Naive thymus-derived CD4-positive, alpha-beta T cell (primary cell): ENCODE results near the gene LRFN2. TPM values are rescaled to one million over a fixed set of nuclear protein-coding genes. Genes with fewer than 3 reads are reported as not detected.
A peak's percentile ranks its signal among the peaks of the same experiment; 100 is the strongest.

Experiments used
- ATAC-seq: fragments of 150-1000 bp; cut with Tn5 transposase; 2 replicates; pipeline ENCODE4 v1.10.0; 2021; ENCODE audit warnings: mild to moderate bottlenecking, moderate library complexity
- CTCF ChIA-PET: fragments of 350-600 bp; sonication (Branson Sonifier 250); formaldehyde crosslinking; loops from one replicate; lab custom pipeline; 2021; ENCODE audit warnings: antibody characterized with exemption; lab: Charles Lee
- POLR2A ChIA-PET: fragments of 350-600 bp; sonication (Branson Sonifier 250); formaldehyde crosslinking; loops from one replicate; lab custom pipeline; 2021; ENCODE audit warnings: antibody characterized with exemption, inconsistent platforms; lab: Charles Lee
- DNase-seq, 9 donors: peaks; one replicate each; pipeline versions ENCODE4 v3.0.0 to v3.0.0-alpha.2; 2020 to 2022; ENCODE audit warnings: mixed read lengths in 1 of 9
- H3K27ac ChIP-seq: one replicate; pipeline ENCODE4 v1.7.0; 2013; ENCODE audit warnings: mild to moderate bottlenecking, low read depth, low read length, moderate library complexity
- H3K27me3 ChIP-seq, 2 donors: one replicate each; pipeline ENCODE4 v1.7.0; 2013; ENCODE audit warnings: low read length in 2 of 2, mild to moderate bottlenecking in 2 of 2, moderate library complexity in 2 of 2; ENCODE audit not compliant: control insufficient read depth in 2 of 2, insufficient read depth in 2 of 2
- H3K36me3 ChIP-seq, 3 experiments: 1 replicate in 2 of 3; 2 replicates in 1 of 3; pipeline ENCODE4 v1.7.0; 2013; ENCODE audit warnings: low read length in 3 of 3, mild to moderate bottlenecking in 3 of 3, moderate library complexity in 1 of 3; ENCODE audit not compliant: insufficient read depth in 3 of 3, control insufficient read depth in 2 of 3
- H3K4me1 ChIP-seq, 2 donors: one replicate each; pipeline ENCODE4 v1.7.0; 2013; ENCODE audit warnings: low read length in 2 of 2, mild to moderate bottlenecking in 2 of 2, moderate library complexity in 1 of 2; ENCODE audit not compliant: control insufficient read depth in 2 of 2, insufficient read depth in 2 of 2
- H3K4me3 ChIP-seq: 2 replicates; pipeline ENCODE4 v1.7.0; 2013; ENCODE audit warnings: mild to moderate bottlenecking, low read length
- H3K9me3 ChIP-seq, 3 experiments: 1 replicate in 2 of 3; 2 replicates in 1 of 3; pipeline ENCODE4 v1.7.0; 2013; ENCODE audit warnings: low read length in 3 of 3; ENCODE audit not compliant: control insufficient read depth in 2 of 3
- H3K27ac Mint-ChIP-seq, 9 donors: one replicate each; pipeline ENCODE4 v1.8.0; 2020 to 2022; ENCODE audit warnings: mixed read lengths in 9 of 9, mild to moderate bottlenecking in 8 of 9, moderate library complexity in 5 of 9, inconsistent platforms in 2 of 9
- H3K27me3 Mint-ChIP-seq, 5 donors: one replicate each; pipeline ENCODE4 v1.8.0; 2021 to 2022; ENCODE audit warnings: mixed read lengths in 5 of 5, mild to moderate bottlenecking in 1 of 5
- H3K36me3 Mint-ChIP-seq, 5 donors: one replicate each; pipeline ENCODE4 v1.8.0; 2020 to 2022; ENCODE audit warnings: mixed read lengths in 5 of 5, mild to moderate bottlenecking in 3 of 5, inconsistent platforms in 1 of 5
- H3K4me1 Mint-ChIP-seq, 7 donors: one replicate each; pipeline ENCODE4 v1.8.0; 2020 to 2022; ENCODE audit warnings: mixed read lengths in 7 of 7, mild to moderate bottlenecking in 3 of 7, inconsistent platforms in 1 of 7
- H3K4me3 Mint-ChIP-seq, 10 donors: one replicate each; pipeline ENCODE4 v1.8.0; 2020 to 2022; ENCODE audit warnings: mild to moderate bottlenecking in 10 of 10, mixed read lengths in 10 of 10, moderate library complexity in 6 of 10, inconsistent platforms in 2 of 10
- H3K9me3 Mint-ChIP-seq, 11 donors: one replicate each; pipeline ENCODE4 v1.8.0; 2020 to 2022; ENCODE audit warnings: mixed read lengths in 11 of 11, mild to moderate bottlenecking in 4 of 11, inconsistent platforms in 1 of 11, moderate library complexity in 1 of 11
- intact Hi-C, 2 donors: fragments of 100-400 bp; cut with micrococcal nuclease; formaldehyde crosslinking; loops; one replicate each; pipeline ENCODE4 v1.15.1; 2023
- polyA plus RNA-seq, 2 donors: library from polyadenylated mRNA; unstranded; fragments of 300-500 nt; fragmentation: Illumina TruSeq; gene quantifications; one replicate each; pipeline ENCODE4 v1.2.3, GENCODE V29; 2021
- total RNA-seq, 6 experiments: library from RNA in 5 of 6; stranded (reverse) in 5 of 6; gene quantifications; 1 replicate in 5 of 6; 2 replicates in 1 of 6; pipeline ENCODE4 v1.2.3 and lab custom pipeline; 2021 to 2026

LRFN2 gene
- total and polyA plus RNA-seq, 7 experiments from 2014 or later, result 0.13 to 4.6 (median 0.43) TPM; not detected in 2

DNA sequence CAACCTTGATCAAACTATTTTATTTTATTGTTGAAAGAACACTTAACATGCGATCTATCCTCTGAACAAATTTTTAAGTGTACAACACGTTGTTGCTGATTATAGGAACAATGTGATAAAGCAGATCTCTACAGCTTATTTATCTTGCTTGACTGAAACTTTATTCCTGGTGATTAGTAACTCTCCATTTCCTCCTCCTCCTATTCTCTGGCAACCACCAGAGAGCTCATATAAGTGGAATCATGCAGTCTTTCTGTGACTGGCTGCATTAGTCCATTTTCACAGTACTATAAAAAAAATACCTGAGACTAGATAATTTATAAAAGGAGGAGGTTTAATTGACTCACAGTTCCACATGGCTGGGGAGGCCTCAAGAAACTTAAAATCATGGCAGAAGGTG, 218.1 kb downstream of the LRFN2 start:
- Histone ChIP-seq H3K36me3 (no peaks in the 10 kb centered on the region), H3K27me3 (no peaks in the 10 kb centered on the region), H3K4me3 (no peak overlapping the region), H3K27ac (no peak overlapping the region), H3K9me3 (peaks cover 0 to 3% (median 0%) of the 10 kb centered on the region in 3 experiments), H3K4me1 (peaks cover 0 to 12% of the 10 kb centered on the region in 2 donors)
- Mint-ChIP-seq H3K36me3 (peaks cover 0 to 52% (median 0%) of the 10 kb centered on the region in 5 donors), H3K27ac (peak overlapping the region in 1 of 9 donors; percentile 82), H3K4me1 (peaks cover 0 to 43% (median 7%) of the 10 kb centered on the region in 7 donors), H3K27me3 (peaks cover 0 to 6% (median 4%) of the 10 kb centered on the region in 5 donors), H3K9me3 (peaks cover 4 to 31% (median 9%) of the 10 kb centered on the region in 11 donors), H3K4me3 (peak overlapping the region in 1 of 10 donors; percentile 65)
- POLR2A ChIA-PET, result no interaction called here
- no peak for DNase-seq
- intact Hi-C loops, result no loop called here
- CTCF ChIA-PET, result no interaction called here
- no peak for ATAC-seq

DNA sequence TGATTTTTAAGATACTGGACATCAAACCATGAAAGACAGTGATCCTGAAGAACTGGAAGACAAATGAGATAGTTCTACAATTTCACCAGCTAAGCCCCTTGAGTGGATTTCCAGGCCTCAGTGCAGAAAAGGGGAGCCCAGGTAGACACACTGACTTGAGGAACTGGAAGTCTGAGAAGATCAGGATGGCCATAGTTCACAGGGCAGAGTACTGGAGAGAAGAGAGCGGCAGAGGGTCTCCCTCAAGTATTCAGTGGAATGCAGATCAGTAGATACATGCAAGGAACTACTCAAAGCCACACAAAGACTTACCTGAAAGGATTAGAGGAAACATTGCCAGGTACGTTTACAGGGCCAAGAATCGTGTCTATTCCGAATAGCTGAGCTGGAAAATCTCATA, 224.3 kb downstream of the LRFN2 start:
- no peak overlapping the region for H3K4me3 Mint-ChIP-seq

GRCh38 chr6:40359808-40360207, 227.4 kb downstream of the LRFN2 start:
- POLR2A ChIA-PET, result no interaction called here
- Mint-ChIP-seq H3K27me3 (peaks cover 0 to 30% (median 28%) of the 10 kb centered on the region in 5 donors), H3K9me3 (peaks cover 0 to 3% (median under 1%) of the 10 kb centered on the region in 11 donors), H3K27ac (no peak overlapping the region), H3K4me1 (peaks cover 0 to 18% (median 0%) of the 10 kb centered on the region in 7 donors), H3K36me3 (peaks cover 0 to 16% (median 0%) of the 10 kb centered on the region in 5 donors), H3K4me3 (no peak overlapping the region)
- CTCF ChIA-PET, result no interaction called here
- no peaks in the 10 kb centered on the region for H3K9me3 ChIP-seq
- no peak overlapping the region for H3K27ac ChIP-seq
- ATAC-seq (no peak), DNase-seq (no peak)
- no peaks in the 10 kb centered on the region for H3K4me1 ChIP-seq
- no peaks in the 10 kb centered on the region for H3K36me3 ChIP-seq
- H3K4me3 ChIP-seq, result no peak overlapping the region
- intact Hi-C loops, result loop anchor here in 1 of 2 donors (5.0 kb wide), 1 partner anchor 37 kb away; no protein-coding TSS in a partner anchor
- H3K27me3 ChIP-seq, result no peaks in the 10 kb centered on the region

More for the DNA sequence above, 224.3 kb downstream of the LRFN2 start:
- peaks cover 0 to 15% (median 8%) of the 10 kb centered on the region in 11 donors for H3K9me3 Mint-ChIP-seq
- ATAC-seq (no peak), DNase-seq (no peak)
- Histone ChIP-seq H3K4me1 (no peaks in the 10 kb centered on the region), H3K9me3 (peaks cover 0 to 3% (median 0%) of the 10 kb centered on the region in 3 experiments), H3K4me3 (no peak overlapping the region), H3K27me3 (no peaks in the 10 kb centered on the region), H3K27ac (no peak overlapping the region), H3K36me3 (no peaks in the 10 kb centered on the region)
- no peak overlapping the region for H3K27ac Mint-ChIP-seq
- ChIA-PET POLR2A (no interaction called here), CTCF (no interaction called here)
- intact Hi-C loops, result loop anchor here in 1 of 2 donors (5.0 kb wide), 1 partner anchor 34 kb away; no protein-coding TSS in a partner anchor
- peaks cover 0 to 34% (median 28%) of the 10 kb centered on the region in 5 donors for H3K27me3 Mint-ChIP-seq
- peaks cover 0 to 11% (median 0%) of the 10 kb centered on the region in 7 donors for H3K4me1 Mint-ChIP-seq
- peaks cover 0 to 34% (median 0%) of the 10 kb centered on the region in 5 donors for H3K36me3 Mint-ChIP-seq

- intact Hi-C loops, result no loop called here
- Histone ChIP-seq H3K4me3 (no peak overlapping the region), H3K36me3 (no peaks in the 10 kb centered on the region), H3K27ac (no peak overlapping the region), H3K27me3 (no peaks in the 10 kb centered on the region), H3K4me1 (no peaks in the 10 kb centered on the region), H3K9me3 (no peaks in the 10 kb centered on the region)
- Mint-ChIP-seq H3K4me1 (peaks cover 0 to 10% (median 0%) of the 10 kb centered on the region in 7 donors), H3K4me3 (no peak overlapping the region), H3K9me3 (no peaks in the 10 kb centered on the region), H3K27me3 (peaks cover 0 to 28% (median 27%) of the 10 kb centered on the region in 5 donors), H3K27ac (no peak overlapping the region), H3K36me3 (peaks cover 0 to 13% (median 0%) of the 10 kb centered on the region in 5 donors)
- ChIA-PET CTCF (no interaction called here), POLR2A (no interaction called here)
- DNase-seq, result no peak
- no peak for ATAC-seq
Measured at GRCh38 chr6:40358473-40359460, 228.4 kb downstream of the LRFN2 start.

GRCh38 chr6:40356242-40356910, 230.8 kb downstream of the LRFN2 start:
- no peaks in the 10 kb centered on the region for H3K4me1 ChIP-seq
- H3K4me3 Mint-ChIP-seq, result no peak overlapping the region
- no peak for DNase-seq
- no peaks in the 10 kb centered on the region for H3K9me3 ChIP-seq
- peaks cover 0 to 10% (median 0%) of the 10 kb centered on the region in 7 donors for H3K4me1 Mint-ChIP-seq
- H3K27ac Mint-ChIP-seq, result no peak overlapping the region
- no peaks in the 10 kb centered on the region for H3K36me3 ChIP-seq
- intact Hi-C loops, result no loop called here
- no peak overlapping the region for H3K27ac ChIP-seq
- no peaks in the 10 kb centered on the region for H3K27me3 ChIP-seq
- ChIA-PET POLR2A (no interaction called here), CTCF (interaction anchor here (0.6 kb wide), 1 partner anchor 385 kb away, joined by 3 read pairs; no protein-coding TSS in a partner anchor)
- no peak overlapping the region for H3K4me3 ChIP-seq
- no peak for ATAC-seq
- no peaks in the 10 kb centered on the region for H3K9me3 Mint-ChIP-seq
- H3K27me3 Mint-ChIP-seq, result peaks cover 0 to 17% (median 14%) of the 10 kb centered on the region in 5 donors
- peaks cover 0 to 4% (median 0%) of the 10 kb centered on the region in 5 donors for H3K36me3 Mint-ChIP-seq

- DNase-seq (no peak), ATAC-seq (no peak)
- Histone ChIP-seq H3K9me3 (no peaks in the 10 kb centered on the region), H3K27ac (no peak overlapping the region), H3K4me3 (no peak overlapping the region), H3K36me3 (no peaks in the 10 kb centered on the region), H3K27me3 (no peaks in the 10 kb centered on the region), H3K4me1 (no peaks in the 10 kb centered on the region)
- H3K27me3 Mint-ChIP-seq, result peaks cover 0 to 14% (median 8%) of the 10 kb centered on the region in 5 donors
- intact Hi-C loops, result no loop called here
- peaks cover 0 to 10% (median 0%) of the 10 kb centered on the region in 7 donors for H3K4me1 Mint-ChIP-seq
- H3K36me3 Mint-ChIP-seq, result peaks cover 0 to 4% (median 0%) of the 10 kb centered on the region in 5 donors
- ChIA-PET POLR2A (no interaction called here), CTCF (no interaction called here)
- no peak overlapping the region for H3K27ac Mint-ChIP-seq
- H3K4me3 Mint-ChIP-seq, result no peak overlapping the region
- H3K9me3 Mint-ChIP-seq, result no peaks in the 10 kb centered on the region
Measured at GRCh38 chr6:40355532-40355931, 231.6 kb downstream of the LRFN2 start.
